Activated naive CD8-positive, alpha-beta T cell treated with anti-CD3 and anti-CD28 coated beads for 36 hours (primary cell): Measurements from ENCODE around the gene COL18A1. TPM values are rescaled to one million over a fixed set of nuclear protein-coding genes. Genes with fewer than 3 reads are reported as not detected.

ENCODE experiments used
- DNase-seq: peaks from one replicate; pipeline ENCODE4 v3.0.0; 2021
- H3K27ac Mint-ChIP-seq: one replicate; pipeline ENCODE4 v1.8.0; 2022; ENCODE audit warnings: mild to moderate bottlenecking, moderate library complexity, mixed read lengths
- H3K27me3 Mint-ChIP-seq: one replicate; pipeline ENCODE4 v1.8.0; 2022; ENCODE audit warnings: mild to moderate bottlenecking, mixed read lengths
- H3K36me3 Mint-ChIP-seq: one replicate; pipeline ENCODE4 v1.8.0; 2021; ENCODE audit warnings: mild to moderate bottlenecking, mixed read lengths
- H3K4me1 Mint-ChIP-seq: one replicate; pipeline ENCODE4 v1.8.0; 2021; ENCODE audit warnings: mixed read lengths
- H3K4me3 Mint-ChIP-seq: one replicate; pipeline ENCODE4 v1.8.0; 2022; ENCODE audit warnings: mild to moderate bottlenecking, moderate library complexity, mixed read lengths
- H3K9me3 Mint-ChIP-seq: one replicate; pipeline ENCODE4 v1.8.0; 2022; ENCODE audit warnings: mixed read lengths
- total RNA-seq, 2 experiments: library from RNA; stranded (reverse); gene quantifications; one replicate each; pipeline ENCODE4 v1.2.3, GENCODE V29; 2021

The COL18A1 gene
- total RNA-seq, 2 experiments from 2014 or later, result 3.5 to 4.0 TPM

DNA sequence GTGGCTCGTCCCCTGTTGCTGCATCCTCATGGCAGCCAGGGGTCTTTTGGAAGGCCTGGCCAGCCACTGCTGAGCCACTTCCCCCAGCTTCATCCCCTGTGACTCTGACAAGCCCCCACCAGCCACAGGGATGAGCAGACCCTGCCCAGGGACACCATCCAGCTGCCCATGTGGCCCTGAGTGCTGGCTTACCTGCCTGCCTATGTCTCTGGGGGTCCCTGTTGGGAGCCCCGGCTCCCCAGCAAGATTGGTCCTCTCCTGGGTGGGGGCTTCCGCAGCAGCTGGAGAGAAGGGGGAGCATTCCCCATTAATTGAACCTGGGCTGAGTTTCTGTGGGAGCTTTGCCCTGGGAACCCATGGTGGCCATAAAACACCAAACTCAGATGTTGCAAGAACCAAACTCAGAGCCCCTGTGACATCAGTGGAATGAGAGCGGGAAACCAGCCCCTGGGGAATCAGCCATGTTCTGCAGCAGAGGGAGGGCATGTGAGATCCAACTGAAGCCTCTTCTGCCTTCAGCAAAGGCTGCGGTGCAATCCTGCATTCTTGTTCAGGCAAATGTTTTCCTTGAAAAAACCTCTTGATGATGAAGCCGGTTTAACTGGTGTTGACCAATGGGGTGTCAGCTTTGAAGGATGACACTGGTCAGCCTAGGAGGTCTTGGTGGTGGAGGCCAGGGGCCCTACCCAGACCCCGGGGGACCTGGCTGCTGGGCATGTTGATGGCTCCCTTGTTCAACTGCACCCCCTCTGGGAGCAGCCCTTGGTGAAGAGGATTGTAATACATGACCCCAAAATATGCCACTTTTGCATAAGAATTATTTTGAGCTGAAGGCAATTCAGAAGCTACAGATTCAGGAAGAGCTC lies 28.3 kb upstream of the COL18A1 start:
- Mint-ChIP-seq H3K27ac (no peak overlapping the region), H3K4me1 (no peaks in the 10 kb centered on the region), H3K9me3 (peaks cover 5% of the 10 kb centered on the region), H3K27me3 (peaks cover 19% of the 10 kb centered on the region), H3K4me3 (no peak overlapping the region), H3K36me3 (no peaks in the 10 kb centered on the region)
- no peak for DNase-seq

DNA sequence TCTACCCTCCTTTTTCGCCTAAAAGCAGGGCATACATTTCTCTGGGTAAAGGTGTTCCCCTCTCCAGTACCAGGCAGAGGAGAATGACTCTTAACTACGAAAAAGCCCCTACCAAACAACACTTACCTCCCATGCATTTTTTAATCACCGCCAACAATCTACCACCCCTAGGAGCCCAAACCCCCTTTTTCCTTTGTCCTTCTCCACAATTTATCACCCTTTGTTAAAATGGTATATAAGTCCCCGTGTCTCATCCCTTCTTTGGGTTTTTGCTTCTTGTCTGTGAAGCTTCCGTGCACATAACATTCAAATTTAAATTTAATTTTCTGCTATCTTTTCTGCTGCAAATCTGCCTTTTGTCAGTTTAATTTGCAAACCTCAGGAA lies 27.6 kb upstream of the COL18A1 start:
- Mint-ChIP-seq H3K4me1 (no peaks in the 10 kb centered on the region), H3K4me3 (no peak overlapping the region), H3K9me3 (peaks cover 5% of the 10 kb centered on the region), H3K27ac (no peak overlapping the region), H3K36me3 (no peaks in the 10 kb centered on the region), H3K27me3 (peaks cover 19% of the 10 kb centered on the region)
- DNase-seq, result no peak

DNA sequence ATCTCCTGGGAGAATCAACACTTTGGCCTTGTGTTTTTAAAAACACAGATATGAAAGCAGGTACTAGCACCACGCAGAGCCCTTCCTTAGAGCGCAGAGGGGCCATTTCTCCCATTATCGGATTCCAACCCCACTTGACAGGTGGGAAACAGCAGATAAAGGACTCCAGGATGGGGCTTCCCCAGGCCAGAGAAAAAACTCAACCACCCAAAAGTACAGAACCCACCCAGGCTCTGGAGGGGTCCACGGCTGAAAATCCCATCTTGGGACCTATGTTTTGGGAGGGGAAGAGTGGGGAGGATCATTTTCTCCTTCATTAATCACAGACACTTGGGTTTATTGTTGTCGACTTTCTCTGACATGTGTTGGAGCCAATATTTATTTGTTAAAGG lies 27.1 kb upstream of the COL18A1 start:
- no peak overlapping the region for H3K27ac Mint-ChIP-seq
- H3K4me1 Mint-ChIP-seq, result no peaks in the 10 kb centered on the region
- H3K27me3 Mint-ChIP-seq, result peaks cover 19% of the 10 kb centered on the region

DNA sequence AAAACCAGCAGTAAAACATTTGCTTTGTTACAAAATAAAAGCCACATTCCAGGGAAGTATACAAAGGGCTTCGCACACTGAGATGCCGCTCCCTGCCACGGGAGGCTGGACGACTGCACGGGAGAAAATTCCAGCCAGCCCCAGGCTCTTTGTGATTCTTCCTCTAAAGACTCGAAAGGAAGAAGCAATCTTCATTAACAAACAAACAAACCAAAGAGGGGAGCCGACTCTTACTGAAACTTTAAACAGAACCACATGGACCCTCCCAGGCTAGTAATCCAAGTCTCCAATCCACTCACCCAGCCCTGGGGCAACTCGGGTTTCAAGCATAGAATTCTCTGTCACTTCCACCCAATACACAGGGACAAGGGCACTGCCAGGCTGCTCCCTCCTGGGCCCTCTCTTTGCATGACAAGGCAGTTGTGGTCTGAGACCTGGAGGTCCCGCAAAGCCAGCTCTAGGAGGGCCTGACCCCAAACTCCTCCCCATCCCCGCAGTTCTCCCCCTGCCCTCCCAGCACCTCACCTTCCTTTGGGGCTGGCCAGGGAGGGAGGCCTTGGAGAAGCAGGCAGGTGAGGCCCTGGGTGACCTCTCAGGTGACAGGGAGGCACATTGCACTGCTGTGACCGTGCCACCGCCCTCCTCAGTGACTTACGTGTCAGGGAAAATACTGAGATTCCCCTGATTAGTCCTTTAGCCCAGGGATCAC lies 26.6 kb upstream of the COL18A1 start:
- H3K27ac Mint-ChIP-seq, result no peak overlapping the region
- DNase-seq, result no peak
- peaks cover 5% of the 10 kb centered on the region for H3K9me3 Mint-ChIP-seq
- peaks cover 19% of the 10 kb centered on the region for H3K27me3 Mint-ChIP-seq
- H3K36me3 Mint-ChIP-seq, result no peaks in the 10 kb centered on the region
- H3K4me1 Mint-ChIP-seq, result no peaks in the 10 kb centered on the region
- no peak overlapping the region for H3K4me3 Mint-ChIP-seq

More for the DNA sequence above, 27.1 kb upstream of the COL18A1 start:
- H3K36me3 Mint-ChIP-seq, result no peaks in the 10 kb centered on the region
- no peak overlapping the region for H3K4me3 Mint-ChIP-seq
- peaks cover 5% of the 10 kb centered on the region for H3K9me3 Mint-ChIP-seq
- no peak for DNase-seq

DNA sequence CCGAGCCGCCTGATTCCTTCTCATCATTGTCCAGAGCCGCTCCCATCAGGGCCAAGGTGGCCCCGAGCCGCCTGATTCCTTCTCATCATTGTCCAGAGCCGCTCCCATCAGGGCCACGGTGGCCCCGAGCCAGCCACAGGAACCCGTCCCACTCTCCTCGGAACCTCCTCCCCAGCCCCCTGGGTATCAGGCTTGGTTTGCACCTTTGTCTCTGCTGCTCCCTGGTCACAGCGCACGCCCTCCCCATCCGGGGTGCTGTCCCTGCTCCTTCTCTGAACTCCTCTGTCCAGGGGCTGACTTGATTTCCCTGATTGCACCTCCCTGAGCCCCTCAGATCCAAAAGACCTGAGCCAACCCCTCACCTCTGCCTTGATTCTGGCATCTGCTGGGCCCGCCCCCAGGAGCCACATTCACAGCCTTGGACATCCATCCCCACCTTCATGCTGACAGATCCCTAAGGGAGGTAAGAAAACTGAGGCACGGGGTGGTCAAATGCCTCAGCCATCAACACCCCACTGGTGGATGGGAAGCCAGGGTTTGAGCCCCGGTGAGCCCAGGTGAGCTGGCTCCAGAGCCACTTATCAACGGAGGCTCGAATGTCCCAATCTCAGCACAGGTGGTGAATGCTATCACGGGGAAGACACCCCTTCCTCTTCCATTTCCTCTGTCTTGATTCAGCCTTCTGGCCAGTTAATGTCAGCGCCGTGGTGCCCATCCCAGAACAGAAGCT lies 25.6 kb upstream of the COL18A1 start:
- H3K36me3 Mint-ChIP-seq, result no peaks in the 10 kb centered on the region
- peaks cover 19% of the 10 kb centered on the region for H3K27me3 Mint-ChIP-seq
- H3K4me3 Mint-ChIP-seq, result no peak overlapping the region

DNA sequence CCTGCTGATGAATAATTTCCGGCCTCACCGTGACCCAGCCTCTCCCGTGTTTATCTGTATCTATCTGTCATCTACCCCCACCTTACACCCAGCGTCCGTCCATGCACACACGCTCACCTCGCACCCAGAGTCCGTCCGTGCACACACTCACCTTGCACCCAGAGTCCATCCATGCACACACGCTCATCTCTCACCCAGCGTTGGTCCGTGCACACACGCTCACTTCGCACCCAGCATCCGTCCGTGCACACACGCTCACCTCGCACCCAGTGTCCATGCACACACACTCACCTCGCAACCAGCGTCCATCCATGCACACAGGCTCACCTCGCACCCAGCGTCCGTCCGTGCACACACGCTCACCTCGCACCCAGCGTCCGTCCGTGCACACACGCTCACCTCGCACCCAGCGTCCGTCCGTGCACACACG lies 25.0 kb upstream of the COL18A1 start:
- H3K27ac Mint-ChIP-seq, result no peak overlapping the region
- peaks cover 19% of the 10 kb centered on the region for H3K27me3 Mint-ChIP-seq
- H3K4me3 Mint-ChIP-seq, result no peak overlapping the region
- no peak for DNase-seq
- H3K36me3 Mint-ChIP-seq, result no peaks in the 10 kb centered on the region
- no peaks in the 10 kb centered on the region for H3K4me1 Mint-ChIP-seq
- H3K9me3 Mint-ChIP-seq, result peaks cover 5% of the 10 kb centered on the region

More for the DNA sequence above, 25.6 kb upstream of the COL18A1 start:
- Mint-ChIP-seq H3K4me1 (no peaks in the 10 kb centered on the region), H3K27ac (no peak overlapping the region), H3K9me3 (peaks cover 5% of the 10 kb centered on the region)
- DNase-seq, result no peak

DNA sequence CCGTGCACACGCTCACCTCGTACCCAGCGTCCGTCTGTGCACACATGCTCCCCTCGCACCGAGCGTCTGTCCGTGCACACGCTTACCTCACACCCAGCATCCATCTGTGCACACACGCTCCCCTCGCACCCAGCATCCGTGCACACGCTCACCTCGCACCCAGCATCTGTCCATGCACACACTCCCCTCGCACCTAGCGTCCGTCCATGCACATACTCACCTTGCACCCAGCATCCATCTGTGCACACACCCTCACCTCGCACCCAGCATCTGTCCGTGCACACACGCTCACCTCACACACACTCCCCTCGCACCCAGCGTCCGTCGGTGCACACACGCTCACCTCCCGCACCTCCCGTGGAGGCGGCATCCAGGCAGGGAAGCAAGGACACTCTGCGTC lies 24.4 kb upstream of the COL18A1 start:
- Mint-ChIP-seq H3K4me3 (no peak overlapping the region), H3K27ac (no peak overlapping the region), H3K36me3 (no peaks in the 10 kb centered on the region), H3K27me3 (peaks cover 22% of the 10 kb centered on the region), H3K9me3 (peaks cover 5% of the 10 kb centered on the region), H3K4me1 (no peaks in the 10 kb centered on the region)
- DNase-seq, result no peak

DNA sequence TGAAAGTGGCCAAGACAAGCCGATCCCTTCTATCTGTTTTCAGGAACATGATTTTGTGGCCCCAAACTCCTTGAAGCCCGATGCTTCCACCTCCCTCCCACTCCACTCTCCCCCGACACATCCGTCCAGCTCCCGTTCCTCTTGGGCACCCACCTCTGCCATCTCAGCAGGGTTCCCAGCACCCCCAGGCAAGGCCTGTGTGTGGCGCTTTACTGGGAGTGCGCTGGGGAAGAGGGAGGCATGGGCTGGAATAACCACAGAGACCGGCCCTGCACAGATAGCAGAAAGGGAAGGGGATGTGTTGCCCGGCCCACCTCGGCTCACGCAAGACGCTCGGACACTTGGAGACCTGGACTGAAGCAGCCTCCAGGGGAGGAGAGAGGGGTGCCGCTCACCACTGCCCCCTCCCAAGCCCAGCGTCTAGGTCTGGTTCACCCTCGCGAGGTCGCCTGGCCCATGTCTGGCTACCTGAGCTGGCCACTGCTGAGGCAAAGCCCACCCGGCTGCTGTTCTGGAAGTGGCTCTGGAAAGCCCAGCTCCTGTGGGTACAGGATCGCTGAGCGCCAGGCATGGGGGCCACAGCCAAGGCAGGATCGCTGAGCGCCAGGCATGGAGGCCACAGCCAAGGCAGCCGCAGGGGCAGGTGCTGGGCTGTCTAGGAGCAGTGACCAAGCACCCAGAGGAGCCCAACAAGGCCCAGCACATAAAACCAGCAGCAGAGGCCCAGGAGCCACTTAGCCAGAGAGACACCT lies 23.8 kb upstream of the COL18A1 start:
- H3K27ac Mint-ChIP-seq, result no peak overlapping the region
- peaks cover 22% of the 10 kb centered on the region for H3K27me3 Mint-ChIP-seq
- no peaks in the 10 kb centered on the region for H3K4me1 Mint-ChIP-seq
- no peak for DNase-seq
- no peaks in the 10 kb centered on the region for H3K36me3 Mint-ChIP-seq
- peaks cover 5% of the 10 kb centered on the region for H3K9me3 Mint-ChIP-seq
- no peak overlapping the region for H3K4me3 Mint-ChIP-seq

DNA sequence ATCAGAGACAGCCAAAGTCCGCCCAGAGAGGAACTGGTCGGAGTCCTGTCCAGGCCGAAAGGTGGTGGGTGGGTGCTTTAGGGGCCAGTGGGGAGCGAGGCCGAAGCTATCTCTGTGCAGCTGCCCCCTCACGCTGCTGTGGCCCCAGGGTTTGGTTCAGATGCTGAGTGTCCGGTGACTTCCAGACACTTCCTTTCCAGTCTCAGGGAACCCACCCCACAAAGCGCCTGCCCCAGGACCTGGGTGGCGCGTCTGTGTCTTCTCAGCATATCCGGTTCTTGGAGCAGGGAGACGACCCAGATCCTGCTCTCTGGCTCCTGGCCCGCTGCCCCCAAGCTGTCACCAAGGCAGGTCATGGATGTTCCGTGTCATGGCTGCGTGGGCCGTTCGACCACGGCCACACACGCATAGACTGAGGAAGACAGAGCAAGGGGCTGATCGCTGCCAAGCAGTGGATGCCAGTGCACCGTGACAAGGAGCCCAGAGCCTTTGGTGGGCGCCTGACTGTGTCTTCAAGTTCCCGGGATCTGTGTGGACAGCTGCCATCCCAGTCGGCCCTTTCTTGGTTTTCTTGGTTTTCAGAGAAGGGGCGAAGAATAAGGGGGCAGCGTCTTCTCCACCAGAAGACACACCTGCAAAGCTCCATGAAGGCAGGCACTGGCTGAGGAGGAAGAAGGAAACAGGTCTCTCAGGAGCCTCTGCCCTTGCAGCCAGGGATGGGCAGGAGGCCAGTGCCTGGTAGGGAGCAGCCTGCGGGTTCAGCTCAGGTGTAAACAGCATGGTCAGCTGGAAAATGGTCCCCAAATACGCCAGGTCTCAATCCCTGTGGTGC lies 22.9 kb upstream of the COL18A1 start:
- no peak overlapping the region for H3K27ac Mint-ChIP-seq
- H3K27me3 Mint-ChIP-seq, result peaks cover 22% of the 10 kb centered on the region
- no peaks in the 10 kb centered on the region for H3K4me1 Mint-ChIP-seq
- DNase-seq, result no peak
- peaks cover 3% of the 10 kb centered on the region for H3K9me3 Mint-ChIP-seq
- H3K36me3 Mint-ChIP-seq, result no peaks in the 10 kb centered on the region
- no peak overlapping the region for H3K4me3 Mint-ChIP-seq

DNA sequence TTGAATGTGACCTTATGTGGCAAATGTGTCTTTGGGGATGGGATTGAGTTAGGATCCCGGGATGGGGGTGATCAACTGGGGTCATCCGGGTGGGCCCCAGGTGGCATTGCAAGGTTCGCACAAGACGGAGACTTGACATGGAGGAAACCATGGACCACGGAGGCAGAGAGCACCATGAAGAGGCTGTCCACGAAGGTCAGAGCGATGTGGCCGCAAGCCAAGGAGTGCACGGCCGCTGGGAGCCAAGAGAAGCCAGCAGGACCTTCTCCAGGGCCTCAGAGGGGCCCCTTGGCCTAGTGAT lies 22.3 kb upstream of the COL18A1 start:
- Mint-ChIP-seq H3K4me3 (no peak overlapping the region), H3K4me1 (no peaks in the 10 kb centered on the region), H3K27ac (no peak overlapping the region)

DNA sequence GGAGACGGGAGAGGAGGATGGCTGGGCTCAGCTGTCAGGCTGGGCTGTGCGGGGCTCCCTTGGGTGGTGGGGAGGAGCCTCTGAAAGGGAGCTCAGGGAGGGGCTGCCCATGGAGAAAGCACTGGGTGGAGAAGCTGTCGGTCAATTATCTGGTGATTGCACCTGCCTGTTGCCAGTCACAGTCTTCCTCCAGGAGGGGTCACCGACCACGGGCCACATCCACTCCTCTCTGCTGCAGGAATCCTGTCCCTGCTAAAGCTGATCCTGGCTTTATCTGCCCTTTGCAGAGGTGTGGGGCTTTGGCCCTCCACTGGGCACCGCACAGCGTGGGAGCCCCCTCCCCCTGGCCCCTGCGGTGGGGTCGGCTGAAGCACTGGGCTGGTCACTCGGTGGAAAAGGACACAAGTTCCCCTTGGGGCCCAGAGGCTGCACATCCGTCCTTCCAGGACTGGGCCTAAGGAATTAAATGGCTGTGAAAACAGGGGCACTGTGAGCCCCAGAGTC lies 21.8 kb upstream of the COL18A1 start:
- Mint-ChIP-seq H3K27me3 (peaks cover 18% of the 10 kb centered on the region), H3K4me1 (no peaks in the 10 kb centered on the region), H3K4me3 (no peak overlapping the region), H3K27ac (no peak overlapping the region), H3K9me3 (no peaks in the 10 kb centered on the region), H3K36me3 (no peaks in the 10 kb centered on the region)
- DNase-seq, result no peak

More for the DNA sequence above, 22.3 kb upstream of the COL18A1 start:
- H3K36me3 Mint-ChIP-seq, result no peaks in the 10 kb centered on the region
- DNase-seq, result no peak
- H3K27me3 Mint-ChIP-seq, result peaks cover 22% of the 10 kb centered on the region
- no peaks in the 10 kb centered on the region for H3K9me3 Mint-ChIP-seq

DNA sequence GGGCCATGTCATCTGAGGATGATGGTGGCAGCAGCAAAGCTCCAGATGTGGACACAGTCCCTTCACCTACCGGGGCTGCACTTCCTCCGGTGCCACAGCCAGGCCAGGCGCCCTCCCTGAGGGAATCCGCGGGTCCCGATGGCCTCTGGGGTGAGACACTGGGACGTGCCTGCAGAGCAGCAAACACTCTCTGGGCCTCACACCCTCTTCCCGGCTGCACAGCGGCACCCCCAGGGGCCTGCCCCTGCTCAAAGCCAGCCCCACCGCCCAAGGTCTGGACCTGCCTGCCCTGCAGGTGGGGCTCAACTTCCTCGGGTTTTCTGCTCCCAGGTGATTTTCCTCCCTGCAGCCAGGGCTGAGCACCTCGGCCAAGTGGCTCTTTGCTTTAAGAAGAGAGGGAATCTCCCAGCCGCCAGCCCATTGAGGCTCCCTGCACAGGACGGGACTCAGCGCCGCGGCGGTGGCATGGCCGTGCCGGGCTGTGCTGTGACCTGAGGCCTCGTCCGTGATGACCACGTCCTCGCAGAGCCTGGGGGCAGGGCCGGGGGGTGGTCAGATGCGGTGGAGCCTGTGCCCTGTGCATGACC lies 21.3 kb upstream of the COL18A1 start:
- Mint-ChIP-seq H3K4me3 (no peak overlapping the region), H3K9me3 (no peaks in the 10 kb centered on the region), H3K36me3 (no peaks in the 10 kb centered on the region), H3K27ac (no peak overlapping the region), H3K27me3 (peaks cover 18% of the 10 kb centered on the region), H3K4me1 (no peaks in the 10 kb centered on the region)
- no peak for DNase-seq

DNA sequence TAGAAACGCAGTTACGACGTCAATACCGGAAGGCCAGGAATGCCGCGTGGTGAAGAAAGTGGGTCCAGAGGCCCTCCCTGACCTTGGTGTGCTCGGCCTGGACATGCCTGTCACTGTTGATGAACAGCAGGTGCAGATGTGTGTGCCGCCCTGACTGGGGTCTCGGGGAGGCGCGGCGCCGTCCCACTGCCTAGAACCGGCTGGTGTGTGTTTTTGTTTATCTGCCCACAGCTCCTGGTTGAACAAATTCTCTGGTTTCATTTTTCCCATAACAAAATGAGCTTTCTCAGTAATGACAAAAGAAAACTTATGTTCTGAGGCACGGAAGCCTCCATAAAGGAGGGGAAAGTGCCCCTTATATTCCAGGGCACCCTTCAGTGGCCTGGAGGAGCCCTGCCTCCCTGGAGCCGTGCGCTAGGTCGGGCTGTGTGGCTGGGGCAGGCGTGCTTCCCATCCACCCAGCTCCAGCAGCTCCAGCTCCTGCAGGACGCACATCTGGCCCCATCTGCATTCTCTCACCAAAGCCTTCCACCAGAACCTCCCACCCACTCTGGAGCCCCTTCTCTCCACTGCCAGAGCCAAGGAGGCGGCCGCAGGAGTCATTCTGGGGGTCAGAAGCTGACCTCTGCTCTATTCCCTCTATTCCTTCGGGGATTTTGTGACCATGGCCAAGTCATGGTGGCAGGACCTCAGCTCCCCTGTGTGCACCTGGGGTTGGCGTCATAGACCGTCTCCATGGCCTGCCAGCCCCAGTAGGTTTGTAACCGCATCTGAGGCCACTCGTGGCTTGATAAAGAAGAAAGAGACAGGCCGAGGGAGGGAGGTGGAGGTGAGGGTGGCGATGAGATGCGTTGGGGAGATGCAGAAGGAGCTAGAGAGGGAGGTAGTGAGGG lies 20.1 kb upstream of the COL18A1 start:
- H3K4me3 Mint-ChIP-seq, result no peak overlapping the region
- no peaks in the 10 kb centered on the region for H3K4me1 Mint-ChIP-seq
- DNase-seq, result no peak
- no peak overlapping the region for H3K27ac Mint-ChIP-seq
- no peaks in the 10 kb centered on the region for H3K36me3 Mint-ChIP-seq
- H3K27me3 Mint-ChIP-seq, result peaks cover 10% of the 10 kb centered on the region
- no peaks in the 10 kb centered on the region for H3K9me3 Mint-ChIP-seq
